Activated CD4-positive, alpha-beta memory T cell treated with anti-CD3 and anti-CD28 coated beads for 36 hours (primary cell): ENCODE data around the gene TACR1. TPM values are rescaled to one million over a fixed set of nuclear protein-coding genes. Genes with fewer than 3 reads are reported as not detected.
"Not testable (repeated sequence)": the region's sequence is repeated elsewhere in the genome, so short reads cannot be mapped to it uniquely, and the experiment has no call there.

ENCODE experiments used
- CTCF ChIA-PET: fragments of 350-600 bp; sonication (Branson Sonifier 250); formaldehyde crosslinking; loops from one replicate; lab custom pipeline; 2021; ENCODE audit warnings: antibody characterized with exemption, inconsistent platforms; lab: Charles Lee
- POLR2A ChIA-PET: fragments of 350-600 bp; sonication (Branson Sonifier 250); formaldehyde crosslinking; loops from one replicate; lab custom pipeline; 2021; ENCODE audit warnings: antibody characterized with exemption; lab: Charles Lee
- DNase-seq: peaks from one replicate; pipeline ENCODE4 v3.0.0-alpha.2; 2020
- H3K27ac Mint-ChIP-seq: one replicate; pipeline ENCODE4 v1.8.0; 2021; ENCODE audit warnings: mixed read lengths
- H3K27me3 Mint-ChIP-seq: one replicate; pipeline ENCODE4 v1.8.0; 2021; ENCODE audit warnings: mixed read lengths
- H3K36me3 Mint-ChIP-seq: one replicate; pipeline ENCODE4 v1.8.0; 2021; ENCODE audit warnings: mixed read lengths
- H3K4me1 Mint-ChIP-seq: one replicate; pipeline ENCODE4 v1.8.0; 2021; ENCODE audit warnings: low read depth, mixed read lengths
- H3K4me3 Mint-ChIP-seq: one replicate; pipeline ENCODE4 v1.8.0; 2021; ENCODE audit warnings: mild to moderate bottlenecking, mixed read lengths
- H3K9me3 Mint-ChIP-seq: one replicate; pipeline ENCODE4 v1.8.0; 2021; ENCODE audit warnings: mixed read lengths
- intact Hi-C: fragments of 100-400 bp; cut with micrococcal nuclease; formaldehyde crosslinking; loops from one replicate; pipeline ENCODE4 v1.15.1; 2023
- total RNA-seq, 2 experiments: library from RNA; stranded (reverse); gene quantifications; one replicate each; pipeline ENCODE4 v1.2.3, GENCODE V29; 2021

The TACR1 gene
- total RNA-seq, 2 experiments from 2014 or later: not detected

GRCh38 chr2:75162897-75163296 is 36.4 kb downstream of the TACR1 start:
- no peak overlapping the region for H3K4me3 Mint-ChIP-seq
- POLR2A ChIA-PET: no interaction called here
- no peaks in the 10 kb centered on the region for H3K27me3 Mint-ChIP-seq
- no peak for DNase-seq
- H3K36me3 Mint-ChIP-seq: no peaks in the 10 kb centered on the region
- intact Hi-C loops: no loop called here
- CTCF ChIA-PET: no interaction called here
- H3K4me1 Mint-ChIP-seq: no peaks in the 10 kb centered on the region
- H3K27ac Mint-ChIP-seq: no peak overlapping the region
- no peaks in the 10 kb centered on the region for H3K9me3 Mint-ChIP-seq

GRCh38 chr2:75162259-75162658 is 37.1 kb downstream of the TACR1 start:
- Mint-ChIP-seq H3K27me3 (no peaks in the 10 kb centered on the region), H3K4me1 (no peaks in the 10 kb centered on the region), H3K36me3 (no peaks in the 10 kb centered on the region), H3K4me3 (no peak overlapping the region), H3K27ac (no peak overlapping the region), H3K9me3 (no peaks in the 10 kb centered on the region)
- intact Hi-C loops: no loop called here
- POLR2A ChIA-PET: no interaction called here
- CTCF ChIA-PET: no interaction called here
- no peak for DNase-seq

- POLR2A ChIA-PET: no interaction called here
- H3K4me1 Mint-ChIP-seq: no peaks in the 10 kb centered on the region
- no peak overlapping the region for H3K4me3 Mint-ChIP-seq
- CTCF ChIA-PET: no interaction called here
- no peaks in the 10 kb centered on the region for H3K9me3 Mint-ChIP-seq
- no peak overlapping the region for H3K27ac Mint-ChIP-seq
- no peaks in the 10 kb centered on the region for H3K36me3 Mint-ChIP-seq
- intact Hi-C loops: no loop called here
- H3K27me3 Mint-ChIP-seq: no peaks in the 10 kb centered on the region
- DNase-seq: no peak
Observed at GRCh38 chr2:75157435-75157834, 41.9 kb downstream of the TACR1 start.

DNA sequence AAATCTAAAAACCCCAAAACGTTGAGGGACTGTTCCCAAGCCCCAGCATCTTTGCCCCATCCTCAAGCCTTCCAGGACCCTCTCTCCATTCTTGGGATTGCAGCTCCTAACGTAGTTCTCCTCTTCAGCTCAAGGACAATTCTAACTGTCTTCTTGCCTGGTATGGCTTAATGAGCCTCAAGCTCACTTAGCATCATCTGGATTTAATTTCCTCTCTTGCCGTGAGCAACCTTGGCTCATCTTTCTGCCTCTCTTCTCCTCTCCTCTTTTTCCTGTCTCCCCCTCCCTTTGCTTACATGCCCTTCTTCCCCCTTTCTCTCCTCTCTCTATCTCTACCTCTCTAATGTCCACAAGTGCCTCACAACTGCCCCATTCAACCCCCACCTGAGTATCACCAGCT is 44.2 kb downstream of the TACR1 start:
- CTCF ChIA-PET: no interaction called here
- Mint-ChIP-seq H3K4me3 (no peak overlapping the region), H3K9me3 (no peaks in the 10 kb centered on the region), H3K36me3 (peaks cover 3% of the 10 kb centered on the region), H3K4me1 (no peaks in the 10 kb centered on the region), H3K27ac (no peak overlapping the region), H3K27me3 (no peaks in the 10 kb centered on the region)
- POLR2A ChIA-PET: no interaction called here
- intact Hi-C loops: no loop called here
- no peak for DNase-seq

- no peaks in the 10 kb centered on the region for H3K9me3 Mint-ChIP-seq
- peaks cover 3% of the 10 kb centered on the region for H3K36me3 Mint-ChIP-seq
- no peak for DNase-seq
- ChIA-PET POLR2A (no interaction called here), CTCF (interaction anchor here (0.7 kb wide), 1 partner anchor 88 kb away, joined by 4 read pairs; no protein-coding TSS in a partner anchor)
- H3K4me3 Mint-ChIP-seq: no peak overlapping the region
- H3K27me3 Mint-ChIP-seq: no peaks in the 10 kb centered on the region
- H3K27ac Mint-ChIP-seq: no peak overlapping the region
- intact Hi-C loops: no loop called here
- no peaks in the 10 kb centered on the region for H3K4me1 Mint-ChIP-seq
Observed at GRCh38 chr2:75153221-75153620, 46.1 kb downstream of the TACR1 start.

GRCh38 chr2:75152243-75152642 is 47.1 kb downstream of the TACR1 start:
- intact Hi-C loops, H3K27ac Mint-ChIP-seq, H3K4me3 Mint-ChIP-seq, POLR2A ChIA-PET, H3K9me3 Mint-ChIP-seq, DNase-seq, H3K4me1 Mint-ChIP-seq, H3K36me3 Mint-ChIP-seq, H3K27me3 Mint-ChIP-seq: not testable (repeated sequence)
- CTCF ChIA-PET: interaction anchor here (0.7 kb wide), 1 partner anchor 87 kb away, joined by 4 read pairs; no protein-coding TSS in a partner anchor

DNA sequence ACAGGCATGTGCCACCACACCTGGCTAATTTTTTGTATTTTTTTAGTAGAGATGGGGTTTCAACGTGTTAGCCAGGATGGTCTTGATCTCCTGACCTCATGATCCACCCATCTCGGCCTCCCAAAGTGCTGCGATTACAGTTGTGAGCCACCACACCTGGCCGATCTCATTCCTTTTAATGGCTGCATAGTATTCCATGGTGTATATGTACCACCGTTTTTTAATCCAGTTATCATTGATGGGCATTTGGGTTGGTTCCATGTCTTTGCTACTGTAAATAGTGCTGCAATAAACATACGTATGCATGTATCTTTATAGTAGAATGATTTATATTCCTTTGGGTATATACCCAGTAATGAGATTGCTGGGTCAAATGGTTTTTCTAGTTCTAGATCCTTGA is 51.4 kb downstream of the TACR1 start:
- not testable (repeated sequence) for H3K36me3 Mint-ChIP-seq, DNase-seq

DNA sequence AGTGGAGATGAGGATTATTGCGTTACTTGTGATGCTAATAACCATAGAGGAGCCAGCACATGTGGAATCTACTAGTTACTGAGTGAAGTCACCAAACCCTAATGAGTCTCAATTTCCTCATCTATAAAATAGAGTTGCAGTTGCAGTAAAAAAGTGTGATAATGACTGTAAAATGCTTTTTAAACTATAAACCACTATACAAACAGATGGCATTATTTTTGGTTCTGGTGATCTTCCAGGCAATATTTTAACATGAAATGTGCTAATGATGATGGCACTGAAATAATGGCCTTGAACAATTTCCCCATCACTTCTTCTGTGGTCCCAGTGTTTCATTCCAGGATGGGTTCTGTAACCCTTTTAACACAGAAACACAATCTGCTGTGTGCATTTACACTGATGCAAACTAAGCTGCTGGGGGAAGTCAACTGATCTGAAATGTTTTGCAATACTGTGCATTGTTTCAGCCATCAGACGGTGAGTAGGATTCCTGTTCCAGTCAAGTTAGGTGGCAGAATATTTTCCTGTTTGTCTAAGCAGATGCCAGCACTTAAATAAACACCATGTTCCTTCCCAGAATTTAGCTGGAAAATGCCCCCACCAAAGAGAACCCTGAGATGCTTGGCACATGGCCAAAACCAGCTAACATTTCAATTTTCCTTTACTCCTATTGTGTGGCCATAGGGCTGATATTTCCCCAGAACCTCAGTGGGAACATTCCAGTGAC is 52.6 kb downstream of the TACR1 start:
- Mint-ChIP-seq H3K4me3 (no peak overlapping the region), H3K27me3 (no peaks in the 10 kb centered on the region), H3K36me3 (peaks cover 3% of the 10 kb centered on the region), H3K4me1 (no peaks in the 10 kb centered on the region), H3K27ac (no peak overlapping the region), H3K9me3 (no peaks in the 10 kb centered on the region)
- ChIA-PET POLR2A (no interaction called here), CTCF (no interaction called here)
- intact Hi-C loops: no loop called here
- DNase-seq: no peak

More for the DNA sequence above, 51.4 kb downstream of the TACR1 start:
- CTCF ChIA-PET, intact Hi-C loops, H3K27ac Mint-ChIP-seq, H3K9me3 Mint-ChIP-seq, H3K4me1 Mint-ChIP-seq, H3K27me3 Mint-ChIP-seq, H3K4me3 Mint-ChIP-seq, POLR2A ChIA-PET: not testable (repeated sequence)

- H3K9me3 Mint-ChIP-seq, H3K36me3 Mint-ChIP-seq, intact Hi-C loops, DNase-seq, H3K27me3 Mint-ChIP-seq, CTCF ChIA-PET, POLR2A ChIA-PET, H3K4me3 Mint-ChIP-seq, H3K27ac Mint-ChIP-seq, H3K4me1 Mint-ChIP-seq: not testable (repeated sequence)
Observed at GRCh38 chr2:75146221-75146605, 53.1 kb downstream of the TACR1 start.

GRCh38 chr2:75142081-75142480 is 57.2 kb downstream of the TACR1 start:
- intact Hi-C loops: no loop called here
- H3K9me3 Mint-ChIP-seq: no peaks in the 10 kb centered on the region
- ChIA-PET CTCF (no interaction called here), POLR2A (no interaction called here)
- H3K4me1 Mint-ChIP-seq: no peaks in the 10 kb centered on the region
- H3K4me3 Mint-ChIP-seq: no peak overlapping the region
- no peaks in the 10 kb centered on the region for H3K27me3 Mint-ChIP-seq
- no peak overlapping the region for H3K27ac Mint-ChIP-seq
- H3K36me3 Mint-ChIP-seq: no peaks in the 10 kb centered on the region
- DNase-seq: no peak

GRCh38 chr2:75140288-75140687 is 59.0 kb downstream of the TACR1 start:
- DNase-seq: no peak
- POLR2A ChIA-PET: no interaction called here
- CTCF ChIA-PET: no interaction called here
- Mint-ChIP-seq H3K27ac (no peak overlapping the region), H3K27me3 (no peaks in the 10 kb centered on the region), H3K36me3 (no peaks in the 10 kb centered on the region), H3K4me3 (no peak overlapping the region), H3K9me3 (no peaks in the 10 kb centered on the region), H3K4me1 (no peaks in the 10 kb centered on the region)
- intact Hi-C loops: no loop called here

GRCh38 chr2:75139171-75139570 is 60.1 kb downstream of the TACR1 start:
- intact Hi-C loops: no loop called here
- Mint-ChIP-seq H3K36me3 (no peaks in the 10 kb centered on the region), H3K27me3 (no peaks in the 10 kb centered on the region), H3K4me3 (no peak overlapping the region), H3K4me1 (no peaks in the 10 kb centered on the region), H3K27ac (no peak overlapping the region), H3K9me3 (no peaks in the 10 kb centered on the region)
- DNase-seq: no peak
- CTCF ChIA-PET: no interaction called here
- POLR2A ChIA-PET: no interaction called here

GRCh38 chr2:75138528-75138927 is 60.8 kb downstream of the TACR1 start:
- H3K27me3 Mint-ChIP-seq: no peaks in the 10 kb centered on the region
- DNase-seq: no peak
- ChIA-PET POLR2A (no interaction called here), CTCF (no interaction called here)
- no peak overlapping the region for H3K27ac Mint-ChIP-seq
- no peaks in the 10 kb centered on the region for H3K4me1 Mint-ChIP-seq
- intact Hi-C loops: no loop called here
- H3K9me3 Mint-ChIP-seq: no peaks in the 10 kb centered on the region
- no peak overlapping the region for H3K4me3 Mint-ChIP-seq
- H3K36me3 Mint-ChIP-seq: no peaks in the 10 kb centered on the region
